HEK293 (cell line): ENCODE data around the gene FOSB.

Source experiments
- CTCF ChIA-PET: fragments of 350-600 bp; formaldehyde crosslinking; extraction: SDS; loops from one replicate; lab custom pipeline; 2021; ENCODE audit warnings: antibody characterized with exemption; lab: Yijun Ruan, JAX
- POLR2A ChIA-PET: fragments of 300-600 bp; formaldehyde crosslinking; extraction: SDS; loops from one replicate; lab custom pipeline; 2020; ENCODE audit warnings: antibody characterized with exemption, inconsistent platforms; lab: Yijun Ruan, JAX
- H3K27ac ChIP-seq: fragments of 200-500 bp; sonication (Bioruptor generic); 2 replicates; pipeline ENCODE4 v1.5.1; 2014; ENCODE audit warnings: low read depth, low read length, control low read depth, inconsistent platforms; ENCODE audit errors: extremely low read depth
- H3K36me3 ChIP-seq, 2 experiments: fragments of 200-500 bp in 1 of 2; sonication (Bioruptor generic) in 1 of 2; 1 replicate in 1 of 2; 2 replicates in 1 of 2; pipeline ENCODE4 v1.5.1; 2014 to 2017; ENCODE audit warnings: inconsistent platforms in 2 of 2, low read length in 2 of 2; ENCODE audit not compliant: control insufficient read depth in 2 of 2, insufficient read depth in 1 of 2
- H3K4me1 ChIP-seq: fragments of 200-500 bp; sonication (Bioruptor generic); 2 replicates; pipeline ENCODE4 v1.5.1; 2014; ENCODE audit warnings: mild to moderate bottlenecking, low read length, inconsistent platforms; ENCODE audit not compliant: control insufficient read depth, insufficient read depth
- H3K4me3 ChIP-seq: 2 replicates; pipeline ENCODE4 v1.5.1; 2011; ENCODE audit warnings: low read depth, mild to moderate bottlenecking, control low read depth, low read length, moderate library complexity
- H3K9me3 ChIP-seq: fragments of 200-500 bp; sonication (Bioruptor generic); 2 replicates; pipeline ENCODE4 v1.5.1; 2014; ENCODE audit warnings: low read depth, low read length, inconsistent platforms; ENCODE audit not compliant: control insufficient read depth, insufficient read depth
- EGR2 ChIP-seq: fragments of 450-650 bp; formaldehyde crosslinking; IDR thresholded peaks from 2 replicates; pipeline ENCODE4 v1.5.1; 2016; ENCODE audit warnings: low read depth, missing biosample characterization, missing genetic modification characterization
- KLF10 ChIP-seq: fragments of 450-650 bp; IDR thresholded peaks from 2 replicates; pipeline ENCODE4 v1.5.1; 2018; ENCODE audit warnings: missing biosample characterization, mild to moderate bottlenecking, missing genetic modification characterization
- KLF16 ChIP-seq: fragments of 450-650 bp; formaldehyde crosslinking; IDR thresholded peaks from 2 replicates; pipeline ENCODE4 v1.5.1; 2017; ENCODE audit warnings: missing biosample characterization, missing genetic modification characterization
- REST ChIP-seq: fragments of 450-650 bp; formaldehyde crosslinking; IDR thresholded peaks from 2 replicates; pipeline ENCODE4 v1.5.1; 2016; ENCODE audit warnings: missing biosample characterization, missing genetic modification characterization
- SALL2 ChIP-seq: fragments of 450-650 bp; formaldehyde crosslinking; IDR thresholded peaks from 2 replicates; pipeline ENCODE4 v1.5.0; 2017; ENCODE audit warnings: missing biosample characterization, mild to moderate bottlenecking, missing genetic modification characterization, borderline replicate concordance
- SCRT1 ChIP-seq: fragments of 450-650 bp; formaldehyde crosslinking; IDR thresholded peaks from 2 replicates; pipeline ENCODE4 v1.5.1; 2016; ENCODE audit warnings: missing biosample characterization, missing genetic modification characterization, borderline replicate concordance
- SCRT2 ChIP-seq: fragments of 450-650 bp; formaldehyde crosslinking; IDR thresholded peaks from 2 replicates; pipeline ENCODE4 v1.5.1; 2016; ENCODE audit warnings: missing biosample characterization, missing genetic modification characterization
- SP2 ChIP-seq: fragments of 450-650 bp; formaldehyde crosslinking; IDR thresholded peaks from 2 replicates; pipeline ENCODE4 v1.5.1; 2016; ENCODE audit warnings: missing biosample characterization, missing genetic modification characterization
- SP3 ChIP-seq: fragments of 450-650 bp; formaldehyde crosslinking; IDR thresholded peaks from 2 replicates; pipeline ENCODE4 v1.5.1; 2016; ENCODE audit warnings: missing biosample characterization, missing genetic modification characterization
- TSHZ1 ChIP-seq: fragments of 450-650 bp; formaldehyde crosslinking; IDR thresholded peaks from 2 replicates; pipeline ENCODE4 v1.5.1; 2016; ENCODE audit warnings: missing biosample characterization, missing genetic modification characterization, borderline replicate concordance
- ZBTB21 ChIP-seq: fragments of 450-650 bp; formaldehyde crosslinking; IDR thresholded peaks from 2 replicates; pipeline ENCODE4 v1.5.1; 2017; ENCODE audit warnings: missing biosample characterization, missing genetic modification characterization
- ZFHX2 ChIP-seq: fragments of 450-650 bp; formaldehyde crosslinking; conservative IDR thresholded peaks from 2 replicates; pipeline ENCODE4 v1.5.1; 2016; ENCODE audit warnings: missing biosample characterization, missing genetic modification characterization
- ZNF18 ChIP-seq: fragments of 450-650 bp; formaldehyde crosslinking; IDR thresholded peaks from 2 replicates; pipeline ENCODE4 v1.5.1; 2016; ENCODE audit warnings: missing biosample characterization, missing genetic modification characterization
- ZNF2 ChIP-seq: fragments of 450-650 bp; formaldehyde crosslinking; IDR thresholded peaks from 2 replicates; pipeline ENCODE4 v1.5.1; 2016; ENCODE audit warnings: missing biosample characterization, missing genetic modification characterization
- ZNF629 ChIP-seq: fragments of 450-650 bp; formaldehyde crosslinking; IDR thresholded peaks from 2 replicates; pipeline ENCODE4 v1.5.1; 2017; ENCODE audit warnings: missing biosample characterization, missing genetic modification characterization
- ZNF660 ChIP-seq: fragments of 450-650 bp; IDR thresholded peaks from 2 replicates; pipeline ENCODE4 v1.5.1; 2018; ENCODE audit warnings: missing biosample characterization, mild to moderate bottlenecking, missing genetic modification characterization
- ZNF768 ChIP-seq: fragments of 450-650 bp; formaldehyde crosslinking; IDR thresholded peaks from 2 replicates; pipeline ENCODE4 v1.5.1; 2018; ENCODE audit warnings: missing biosample characterization, mild to moderate bottlenecking, missing genetic modification characterization
- ZSCAN4 ChIP-seq: fragments of 450-650 bp; formaldehyde crosslinking; IDR thresholded peaks from 2 replicates; pipeline ENCODE4 v1.5.1; 2017; ENCODE audit warnings: missing biosample characterization, missing genetic modification characterization

FOSB gene

GRCh38 chr19:45419895-45420294 lies 47.9 kb upstream of the FOSB start:
- no peak overlapping the region for H3K4me3 ChIP-seq
- CTCF ChIA-PET = interaction anchor here (0.7 to 1.0 kb wide), 3 partner anchors 59 to 223 kb away, joined by 3 to 4 read pairs (median 3); no protein-coding TSS in a partner anchor
- no peak overlapping the region for H3K27ac ChIP-seq
- POLR2A ChIA-PET = no interaction called here
- peaks cover 8% of the 10 kb centered on the region; the same call in 1 of the 2 replicates for H3K4me1 ChIP-seq
- TF ChIP-seq ZNF660 (tag by site-specific recombination) = no peak
- TF ChIP-seq KLF16 = no peak
- no peak for TF ChIP-seq ZNF768 (tag by site-specific recombination)
- no peak for TF ChIP-seq ZBTB21
- no peak for TF ChIP-seq ZNF2 (tag by site-specific recombination)
- no peak for TF ChIP-seq ZSCAN4 (tag by site-specific recombination)
- TF ChIP-seq KLF10 = no peak
- no peak for TF ChIP-seq ZNF18
- TF ChIP-seq REST = no peak
- no peak for TF ChIP-seq SALL2
- TF ChIP-seq ZNF629 = no peak
- no peak for TF ChIP-seq TSHZ1
- H3K9me3 ChIP-seq = no peaks in the 10 kb centered on the region
- peaks cover 24 to 40% of the 10 kb centered on the region in 2 experiments; a peak in 2 of 3 replicates for H3K36me3 ChIP-seq

- ChIA-PET CTCF (interaction anchor here (0.7 to 1.0 kb wide), 3 partner anchors 58 to 222 kb away, joined by 3 to 4 read pairs (median 3); no protein-coding TSS in a partner anchor), POLR2A (no interaction called here)
- Histone ChIP-seq H3K27ac (no peak overlapping the region), H3K36me3 (peaks cover 24 to 39% of the 10 kb centered on the region in 2 experiments; a peak in 2 of 3 replicates), H3K4me3 (no peak overlapping the region), H3K4me1 (peaks cover 10% of the 10 kb centered on the region; the same call in 1 of the 2 replicates), H3K9me3 (no peaks in the 10 kb centered on the region)
- TF ChIP-seq SP2 (tag by site-specific recombination) (peak; percentile 48), ZFHX2 (peak; percentile 94), SCRT1 (peak; percentile 72; the same call in 1 of the 2 replicates), KLF10 (no peak), EGR2 (tag by site-specific recombination) (peak; percentile 98), SP3 (0 out of 2 replicates have a peak, but pooled peaks have one; percentile 10), SCRT2 (tag by site-specific recombination) (peak; percentile 80), ZNF629 (no peak)
These were observed 47.4 kb upstream of the FOSB start for GRCh38 chr19:45420356-45420755.
